Myometrial cell (primary cell): ENCODE results near the gene CD160. TPM values are rescaled to one million over a fixed set of nuclear protein-coding genes. Genes with fewer than 3 reads are reported as not detected.

ENCODE experiments used
- total RNA-seq: library from RNA; depleted of rRNA; stranded (reverse); fragments of >200 nt; gene quantifications from 2 replicates; pipeline ENCODE4 v1.2.3, GENCODE V29; 2015

CD160 gene
- total RNA-seq, result not detected in 2 replicates

GRCh38 chr1:145719230-145720079 lies at the start of gene CD160:
Gene CD160 (plus strand): TSS chr1:145719499. CDS start chr1:145728328, 8,829 bp downstream.

GRCh38 chr1:145707183-145707867 lies 12.0 kb upstream of the CD160 start, which contains the start of gene PDZK1:
Gene PDZK1 (minus strand): TSS chr1:145707368. CDS start chr1:145688021, 19,347 bp downstream.

Other genes starting within 250 kb of the CD160 start
- 25.4 and 59.0 TPM in 2 replicates for gene GPR89A, start 111.5 kb upstream of the CD160 start, total RNA-seq
- gene PDZK1, start 12.1 kb upstream of the CD160 start, total RNA-seq, result 0.53 and 2.0 TPM in 2 replicates
- gene RNF115, start 104.6 kb downstream of the CD160 start, total RNA-seq, result 9.5 and 9.7 TPM in 2 replicates
- gene POLR3C, start 104.7 kb downstream of the CD160 start, total RNA-seq, result 42.5 and 47.0 TPM in 2 replicates
- 7.3 and 10.1 TPM in 2 replicates for gene NUDT17, start 126.1 kb downstream of the CD160 start, total RNA-seq
- 32.8 and 34.3 TPM in 2 replicates for gene PIAS3, start 139.6 kb downstream of the CD160 start, total RNA-seq
- 4.8 and 5.5 TPM in 2 replicates for gene ANKRD35, start 166.4 kb downstream of the CD160 start, total RNA-seq
- gene ITGA10, start 190.6 kb downstream of the CD160 start, total RNA-seq, result 3.5 and 6.3 TPM in 2 replicates
- gene PEX11B, start 199.2 kb downstream of the CD160 start, total RNA-seq, result 28.0 and 43.2 TPM in 2 replicates
- 131 and 151 TPM in 2 replicates for gene RBM8A, start 208.0 kb downstream of the CD160 start, total RNA-seq
- gene LIX1L, start 238.5 kb downstream of the CD160 start, total RNA-seq, result 25.9 and 34.0 TPM in 2 replicates
- gene ANKRD34A, start 245.1 kb downstream of the CD160 start, total RNA-seq, result 1.1 and 6.1 TPM in 2 replicates
- gene POLR3GL, start 245.2 kb downstream of the CD160 start, total RNA-seq, result 25.9 and 33.2 TPM in 2 replicates